Keratinocyte (primary cell): ENCODE results near the gene C7. TPM values are rescaled to one million over a fixed set of nuclear protein-coding genes. Genes with fewer than 3 reads are reported as not detected.

Source experiments
- DNase-seq: peaks from one replicate; pipeline ENCODE4 v3.0.0-alpha.2; 2011; ENCODE audit warnings: low read depth, missing footprints, low spot score
- FAIRE-seq: peaks from 2 replicates; lab custom pipeline; 2011; peaks lifted over from hg19 to GRCh38; lab: Jason Lieb, UNC
- H2AFZ ChIP-seq: 2 replicates; pipeline ENCODE4 v1.6.0; 2012; ENCODE audit warnings: low read length, control low read depth, inconsistent platforms; ENCODE audit not compliant: control insufficient read depth
- H3K27ac ChIP-seq: 2 replicates; pipeline ENCODE4 v1.5.1; 2011; ENCODE audit warnings: low read length; ENCODE audit not compliant: control insufficient read depth, insufficient read depth
- H3K27me3 ChIP-seq: 3 replicates; pipeline ENCODE4 v1.6.0; 2011; ENCODE audit warnings: low read length; ENCODE audit not compliant: control insufficient read depth, insufficient read depth; ENCODE audit errors: extremely low read depth
- H3K36me3 ChIP-seq, 2 experiments: 2 replicates in 1 of 2; 3 replicates in 1 of 2; pipeline ENCODE4 v1.5.1; 2011; ENCODE audit warnings: low read length in 2 of 2, mild to moderate bottlenecking in 1 of 2; ENCODE audit not compliant: control insufficient read depth in 2 of 2, insufficient read depth in 2 of 2; ENCODE audit errors: extremely low read depth in 1 of 2
- H3K4me1 ChIP-seq: 3 replicates; pipeline ENCODE4 v1.5.1; 2011; ENCODE audit warnings: low read length; ENCODE audit not compliant: control insufficient read depth, insufficient read depth; ENCODE audit errors: extremely low read depth
- H3K4me2 ChIP-seq: 3 replicates; pipeline ENCODE4 v1.6.0; 2011; ENCODE audit warnings: low read depth, low read length; ENCODE audit not compliant: control insufficient read depth, insufficient read depth; ENCODE audit errors: extremely low read depth
- H3K4me3 ChIP-seq, 3 experiments: fragments of 200-600 bp in 1 of 3; sonication (generic) in 1 of 3; 2 replicates in 2 of 3; 3 replicates in 1 of 3; pipeline ENCODE4 v1.5.1; 2011 to 2016; ENCODE audit warnings: low read length in 3 of 3, mild to moderate bottlenecking in 3 of 3, control low read depth in 2 of 3, inconsistent platforms in 1 of 3, low read depth in 1 of 3, mixed read lengths in 1 of 3, mixed run types in 1 of 3, moderate library complexity in 1 of 3; ENCODE audit not compliant: control insufficient read depth in 2 of 3, insufficient read depth in 2 of 3; ENCODE audit errors: extremely low read depth in 1 of 3
- H3K79me2 ChIP-seq: 2 replicates; pipeline ENCODE4 v1.6.0; 2012; ENCODE audit warnings: low read length; ENCODE audit not compliant: control insufficient read depth, insufficient read depth
- H3K9ac ChIP-seq: 3 replicates; pipeline ENCODE4 v1.6.0; 2011; ENCODE audit warnings: low read length; ENCODE audit not compliant: control insufficient read depth, insufficient read depth; ENCODE audit errors: extremely low read depth
- H3K9me1 ChIP-seq: 3 replicates; pipeline ENCODE4 v1.6.0; 2011; ENCODE audit warnings: low read length; ENCODE audit not compliant: control insufficient read depth, insufficient read depth; ENCODE audit errors: extremely low read depth
- H3K9me3 ChIP-seq: 2 replicates; pipeline ENCODE4 v1.5.1; 2012; ENCODE audit warnings: low read depth, low read length; ENCODE audit not compliant: control insufficient read depth
- H4K20me1 ChIP-seq: 3 replicates; pipeline ENCODE4 v1.6.0; 2011; ENCODE audit warnings: low read length; ENCODE audit not compliant: control insufficient read depth, insufficient read depth; ENCODE audit errors: extremely low read depth
- EZH2 ChIP-seq: IDR thresholded peaks from one replicate; pipeline ENCODE4 v1.6.1; 2012; ENCODE audit warnings: inconsistent platforms, mild to moderate bottlenecking, low read length, moderate library complexity
- dilution Hi-C: fragments of 300-500 bp; cut with MboI; formaldehyde crosslinking; loops from one replicate; pipeline ENCODE4 v1.7.0; 2020; ENCODE audit warnings: low sequenced_read_pairs; ENCODE audit not compliant: extremely low pct_ligation_motif_present
- polyA plus RNA-seq, 5 experiments: library from polyadenylated mRNA; depleted of rRNA in 3 of 5; stranded (reverse) in 3 of 5; stranded (forward) in 1 of 5; unstranded in 1 of 5; fragments of >200 nt; gene quantifications; 1 replicate in 1 of 5; 2 replicates in 3 of 5; 3 replicates in 1 of 5; pipeline versions ENCODE4 v1.2.1 to v1.2.3, GENCODE V29; 2011 to 2012; ENCODE audit warnings: missing spikeins in 2 of 5, low read depth in 1 of 5, low replicate concordance in 1 of 5
- TF ChIP-seq, protein P1 (sequence below), 3 experiments: IDR thresholded peaks in 1 of 3; conservative IDR thresholded peaks in 1 of 3; optimal IDR thresholded peaks in 1 of 3; 2 replicates in 2 of 3; 3 replicates in 1 of 3; pipeline versions ENCODE3 to v1.5.1; 2011; ENCODE audit warnings: low read length in 3 of 3, mild to moderate bottlenecking in 3 of 3, moderate library complexity in 2 of 3, control low read depth in 1 of 3, inconsistent platforms in 1 of 3; ENCODE audit not compliant: insufficient read depth in 2 of 3; ENCODE audit errors: extremely low read depth in 1 of 3

C7 gene
- polyA plus RNA-seq, 1 donor (not counting 4 experiments of a cell fraction or from before 2014, with no cell fraction given) = not detected

DNA sequence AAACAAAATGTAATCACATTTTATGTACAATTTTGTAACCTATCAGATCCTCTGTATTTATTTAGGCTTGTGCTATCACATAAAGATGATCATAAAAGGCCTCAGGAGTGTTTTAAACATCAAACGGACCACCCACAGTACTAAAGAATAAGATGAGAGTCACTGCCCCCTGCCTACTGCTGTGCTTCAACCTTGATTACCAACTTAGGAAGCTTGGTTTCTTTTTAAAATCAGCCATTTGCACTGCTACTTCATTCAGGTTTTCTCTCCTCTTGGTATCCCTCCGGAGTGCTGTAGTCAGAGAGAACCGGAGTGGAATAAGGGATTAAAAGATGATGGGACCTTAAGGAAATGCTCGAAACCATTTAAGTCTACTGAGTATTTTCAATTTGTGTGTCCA, 6.9 kb downstream of the C7 start:
- H4K20me1 ChIP-seq = no peaks in the 10 kb centered on the region
- H3K79me2 ChIP-seq = no peaks in the 10 kb centered on the region
- H3K4me3 ChIP-seq = no peak overlapping the region
- no peak overlapping the region for H3K4me2 ChIP-seq
- TF ChIP-seq, protein P1, sequence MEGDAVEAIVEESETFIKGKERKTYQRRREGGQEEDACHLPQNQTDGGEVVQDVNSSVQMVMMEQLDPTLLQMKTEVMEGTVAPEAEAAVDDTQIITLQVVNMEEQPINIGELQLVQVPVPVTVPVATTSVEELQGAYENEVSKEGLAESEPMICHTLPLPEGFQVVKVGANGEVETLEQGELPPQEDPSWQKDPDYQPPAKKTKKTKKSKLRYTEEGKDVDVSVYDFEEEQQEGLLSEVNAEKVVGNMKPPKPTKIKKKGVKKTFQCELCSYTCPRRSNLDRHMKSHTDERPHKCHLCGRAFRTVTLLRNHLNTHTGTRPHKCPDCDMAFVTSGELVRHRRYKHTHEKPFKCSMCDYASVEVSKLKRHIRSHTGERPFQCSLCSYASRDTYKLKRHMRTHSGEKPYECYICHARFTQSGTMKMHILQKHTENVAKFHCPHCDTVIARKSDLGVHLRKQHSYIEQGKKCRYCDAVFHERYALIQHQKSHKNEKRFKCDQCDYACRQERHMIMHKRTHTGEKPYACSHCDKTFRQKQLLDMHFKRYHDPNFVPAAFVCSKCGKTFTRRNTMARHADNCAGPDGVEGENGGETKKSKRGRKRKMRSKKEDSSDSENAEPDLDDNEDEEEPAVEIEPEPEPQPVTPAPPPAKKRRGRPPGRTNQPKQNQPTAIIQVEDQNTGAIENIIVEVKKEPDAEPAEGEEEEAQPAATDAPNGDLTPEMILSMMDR (optimal IDR thresholded peaks at IDR 0.05 in 1 of 3, IDR thresholded peaks at IDR 0.05 in 1 of 3, conservative IDR thresholded peaks at IDR 0.05 in 1 of 3; ENCODE audit: extremely low read depth in 1 of 3, insufficient read depth in 2 of 3, low read length in 3 of 3) = no peak
- TF ChIP-seq EZH2 = no peak
- H3K27ac ChIP-seq = no peak overlapping the region
- no peaks in the 10 kb centered on the region for H3K4me1 ChIP-seq
- no peaks in the 10 kb centered on the region for H3K9me3 ChIP-seq
- no peaks in the 10 kb centered on the region for H3K27me3 ChIP-seq
- no peak overlapping the region for H3K9ac ChIP-seq
- H3K36me3 ChIP-seq = no peaks in the 10 kb centered on the region
- no peak for FAIRE-seq
- no peaks in the 10 kb centered on the region for H3K9me1 ChIP-seq
- no peak for DNase-seq
- no peak overlapping the region for H2AFZ ChIP-seq
- dilution Hi-C loops = no loop called here

DNA sequence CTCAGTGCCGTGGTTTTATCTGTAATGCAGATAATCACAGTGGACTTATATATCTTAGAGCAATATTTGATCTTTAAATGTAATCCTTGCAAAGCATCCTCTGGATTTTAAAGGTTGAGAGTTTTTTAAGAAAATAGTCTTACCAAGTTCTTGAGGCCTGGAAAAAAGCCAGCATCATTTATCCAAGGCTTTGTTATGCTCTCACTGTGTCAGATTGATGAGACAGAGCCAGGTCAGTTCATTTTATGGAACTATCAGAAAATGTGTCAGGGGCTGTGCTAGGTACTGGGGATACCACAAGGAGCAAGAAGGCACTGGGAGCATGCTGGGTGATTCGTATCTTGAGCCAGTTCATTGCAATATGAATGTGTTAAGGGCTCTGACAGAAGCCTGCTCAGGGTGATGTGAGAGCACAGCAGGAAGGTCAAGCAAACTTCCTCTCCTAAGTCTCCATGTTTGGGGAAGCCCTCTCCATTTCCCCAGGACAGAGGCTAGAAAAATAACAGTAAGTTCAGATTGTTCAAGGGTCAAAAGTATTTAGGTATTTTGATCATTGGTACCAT, 19.7 kb downstream of the C7 start:
- Histone ChIP-seq H3K9ac (no peak overlapping the region), H3K9me1 (no peaks in the 10 kb centered on the region), H3K79me2 (no peaks in the 10 kb centered on the region), H3K27ac (no peak overlapping the region), H3K27me3 (no peaks in the 10 kb centered on the region), H3K9me3 (no peaks in the 10 kb centered on the region), H3K4me3 (no peak overlapping the region), H4K20me1 (no peaks in the 10 kb centered on the region), H3K4me1 (no peaks in the 10 kb centered on the region), H3K4me2 (no peak overlapping the region), H2AFZ (no peak overlapping the region), H3K36me3 (no peaks in the 10 kb centered on the region)
- FAIRE-seq (no peak), DNase-seq (no peak)
- dilution Hi-C loops = no loop called here
- TF ChIP-seq, protein P1 (optimal IDR thresholded peaks at IDR 0.05 in 1 of 3, IDR thresholded peaks at IDR 0.05 in 1 of 3, conservative IDR thresholded peaks at IDR 0.05 in 1 of 3; ENCODE audit: extremely low read depth in 1 of 3, insufficient read depth in 2 of 3, low read length in 3 of 3) = no peak
- TF ChIP-seq EZH2 = no peak
